B cell (primary cell): ENCODE measurements around the gene PABPN1.

ENCODE experiments used
- CTCF ChIP-seq: fragments of 200-600 bp; IDR thresholded peaks from one replicate; pipeline ENCODE4 v1.8.0; 2022; ENCODE audit warnings: antibody characterized with exemption, mild to moderate bottlenecking
- EZH2 ChIP-seq: IDR thresholded peaks from 2 replicates; pipeline ENCODE4 v1.6.1; 2012; ENCODE audit warnings: borderline replicate concordance, low read depth, mild to moderate bottlenecking, moderate library complexity, low read length; ENCODE audit not compliant: insufficient read depth, poor library complexity, severe bottlenecking

DNA sequence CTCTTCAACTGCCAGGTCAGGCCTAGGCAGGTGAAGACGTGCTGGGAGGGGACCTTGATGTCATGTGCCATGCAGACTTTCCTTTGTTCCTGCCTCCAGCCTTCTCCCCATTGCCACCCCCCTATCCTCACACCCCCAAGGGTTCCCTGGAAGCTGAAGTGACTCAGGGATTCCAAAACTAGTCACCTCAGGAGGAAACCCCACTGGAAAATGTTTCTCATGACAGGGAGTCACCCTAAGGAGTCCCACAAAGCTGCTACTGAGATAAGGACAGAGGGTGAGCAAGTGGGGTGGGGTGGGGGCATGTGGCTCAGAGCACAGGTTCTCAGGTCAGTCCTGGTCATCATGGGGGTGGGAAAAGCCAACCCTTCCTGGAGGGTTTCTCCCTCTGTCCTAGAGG, 49.0 kb downstream of the PABPN1 start:
- no peak for TF ChIP-seq EZH2
- TF ChIP-seq CTCF: no peak
